NCI-H1436 (cell line): ENCODE results near the gene ATP2B2.

Experiments used
- DNase-seq: peaks from one replicate; lab custom pipeline; 2025; lab: John Stamatoyannopoulos, UW

ATP2B2 gene

GRCh38 chr3:10469441-10470119 lies 35.8 kb downstream of the ATP2B2 start:
- no peak for DNase-seq

GRCh38 chr3:10468613-10469354 lies 36.6 kb downstream of the ATP2B2 start:
- DNase-seq: no peak

- no peak for DNase-seq
Observed at GRCh38 chr3:10467904-10468612, 37.3 kb downstream of the ATP2B2 start.

- no peak for DNase-seq
Observed at GRCh38 chr3:10467204-10467603, 38.2 kb downstream of the ATP2B2 start.

- DNase-seq: no peak
Observed at GRCh38 chr3:10466186-10466585, 39.2 kb downstream of the ATP2B2 start.

GRCh38 chr3:10465161-10465560 lies 40.2 kb downstream of the ATP2B2 start:
- DNase-seq: no peak

GRCh38 chr3:10463533-10464434 lies 41.6 kb downstream of the ATP2B2 start:
- no peak for DNase-seq

GRCh38 chr3:10462641-10463532 lies 42.5 kb downstream of the ATP2B2 start:
- DNase-seq: no peak

GRCh38 chr3:10460951-10461545 lies 44.3 kb downstream of the ATP2B2 start:
- DNase-seq: no peak

GRCh38 chr3:10459954-10460754 lies 45.2 kb downstream of the ATP2B2 start:
- DNase-seq: no peak

GRCh38 chr3:10457560-10457959 lies 47.8 kb downstream of the ATP2B2 start:
- no peak for DNase-seq

GRCh38 chr3:10456981-10457380 lies 48.4 kb downstream of the ATP2B2 start:
- no peak for DNase-seq

GRCh38 chr3:10455545-10455914 lies 49.9 kb downstream of the ATP2B2 start:
- no peak for DNase-seq

GRCh38 chr3:10454907-10455544 lies 50.4 kb downstream of the ATP2B2 start:
- no peak for DNase-seq

GRCh38 chr3:10453431-10454163 lies 51.8 kb downstream of the ATP2B2 start:
- no peak for DNase-seq

- DNase-seq: no peak
Observed at GRCh38 chr3:10450494-10451440, 54.6 kb downstream of the ATP2B2 start.

GRCh38 chr3:10449436-10449835 lies 56.0 kb downstream of the ATP2B2 start:
- DNase-seq: no peak
